Measurements from ENCODE around the gene AHCYL1. TPM values are rescaled to one million over a fixed set of nuclear protein-coding genes. Genes with fewer than 3 reads are reported as not detected.

AHCYL1 gene
- total and polyA plus RNA-seq, 2 donors from 2014 or later: 103 to 125 TPM

DNA sequence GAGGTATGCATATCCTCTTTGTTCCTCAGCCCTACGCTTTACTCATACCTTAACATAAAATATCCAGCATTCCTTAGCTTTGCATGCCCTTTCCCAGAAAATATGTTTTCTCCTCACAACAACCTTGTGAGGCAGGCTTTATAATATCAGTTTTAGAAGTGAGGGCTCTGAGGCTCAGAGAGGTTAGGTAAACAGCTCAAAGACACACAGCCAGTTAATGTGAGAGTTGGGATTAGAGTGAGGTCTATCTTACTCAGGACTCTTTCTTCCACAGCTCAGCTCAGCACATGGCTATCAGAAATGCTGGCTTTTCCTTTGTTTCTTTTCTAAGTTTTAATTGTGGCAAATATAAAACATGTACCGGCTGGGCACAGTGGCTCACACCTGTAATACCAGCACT is 46.0 kb upstream of the AHCYL1 start:
- DNase-seq (no peak), FAIRE-seq (no peak)
- no peaks in the 10 kb centered on the region for H3K36me3 ChIP-seq (ENCODE audit: control insufficient read depth in 2 of 3, insufficient read depth in 3 of 3, low read length in 3 of 3)
- TF ChIP-seq, protein P1, sequence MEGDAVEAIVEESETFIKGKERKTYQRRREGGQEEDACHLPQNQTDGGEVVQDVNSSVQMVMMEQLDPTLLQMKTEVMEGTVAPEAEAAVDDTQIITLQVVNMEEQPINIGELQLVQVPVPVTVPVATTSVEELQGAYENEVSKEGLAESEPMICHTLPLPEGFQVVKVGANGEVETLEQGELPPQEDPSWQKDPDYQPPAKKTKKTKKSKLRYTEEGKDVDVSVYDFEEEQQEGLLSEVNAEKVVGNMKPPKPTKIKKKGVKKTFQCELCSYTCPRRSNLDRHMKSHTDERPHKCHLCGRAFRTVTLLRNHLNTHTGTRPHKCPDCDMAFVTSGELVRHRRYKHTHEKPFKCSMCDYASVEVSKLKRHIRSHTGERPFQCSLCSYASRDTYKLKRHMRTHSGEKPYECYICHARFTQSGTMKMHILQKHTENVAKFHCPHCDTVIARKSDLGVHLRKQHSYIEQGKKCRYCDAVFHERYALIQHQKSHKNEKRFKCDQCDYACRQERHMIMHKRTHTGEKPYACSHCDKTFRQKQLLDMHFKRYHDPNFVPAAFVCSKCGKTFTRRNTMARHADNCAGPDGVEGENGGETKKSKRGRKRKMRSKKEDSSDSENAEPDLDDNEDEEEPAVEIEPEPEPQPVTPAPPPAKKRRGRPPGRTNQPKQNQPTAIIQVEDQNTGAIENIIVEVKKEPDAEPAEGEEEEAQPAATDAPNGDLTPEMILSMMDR (IDR thresholded peaks at IDR 0.05; ENCODE audit: borderline replicate concordance, extremely low read depth, insufficient read depth): no peak
- H3K27ac ChIP-seq (ENCODE audit: low read depth in 2 of 2, low read length in 2 of 2): no peak overlapping the region
- no peaks in the 10 kb centered on the region for H3K27me3 ChIP-seq (ENCODE audit: control insufficient read depth, insufficient read depth, low read length)
- H3K4me3 ChIP-seq (ENCODE audit: low read length in 3 of 3): no peak overlapping the region
- no peak overlapping the region for H3K9ac ChIP-seq (ENCODE audit: low read length in 3 of 3)
- peaks cover 0 to 20% (median 18%) of the 10 kb centered on the region in 3 donors for H3K4me1 ChIP-seq (ENCODE audit: control insufficient read depth in 2 of 3, insufficient read depth in 2 of 3, low read depth in 1 of 3, low read length in 3 of 3)
- intact Hi-C loops (cut with DNase I): no loop called here
- H3K9me3 ChIP-seq (ENCODE audit: control insufficient read depth in 2 of 3, insufficient read depth in 1 of 3, low read length in 3 of 3): peaks cover 0 to 5% (median 0%) of the 10 kb centered on the region in 3 donors

DNA sequence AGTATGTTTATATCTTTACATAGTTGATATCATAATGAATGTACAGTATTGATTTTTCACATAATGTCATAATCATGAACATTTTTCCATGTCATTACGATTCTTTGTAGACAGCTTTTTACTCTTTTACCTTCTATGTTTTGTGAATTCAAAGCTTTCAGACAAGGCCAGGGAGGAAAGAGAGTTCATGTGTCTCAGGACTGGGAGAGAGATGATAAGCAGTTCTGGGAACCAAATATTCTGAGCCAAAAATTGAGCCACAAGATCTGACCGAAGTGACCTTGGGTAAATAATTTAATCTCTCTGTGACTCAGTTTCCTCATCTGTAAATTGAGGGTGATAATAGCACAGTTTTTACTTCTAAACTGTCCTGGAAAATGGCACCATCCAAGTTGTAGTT is 42.1 kb upstream of the AHCYL1 start:
- H3K27ac ChIP-seq (ENCODE audit: low read depth in 2 of 2, low read length in 2 of 2): no peak overlapping the region
- no peak overlapping the region for H3K4me3 ChIP-seq (ENCODE audit: low read length in 3 of 3)
- no peaks in the 10 kb centered on the region for H3K36me3 ChIP-seq (ENCODE audit: control insufficient read depth in 2 of 3, insufficient read depth in 3 of 3, low read length in 3 of 3)
- TF ChIP-seq, protein P1 (IDR thresholded peaks at IDR 0.05; ENCODE audit: borderline replicate concordance, extremely low read depth, insufficient read depth): no peak
- H3K27me3 ChIP-seq (ENCODE audit: control insufficient read depth, insufficient read depth, low read length): no peaks in the 10 kb centered on the region
- H3K9me3 ChIP-seq (ENCODE audit: control insufficient read depth in 2 of 3, insufficient read depth in 1 of 3, low read length in 3 of 3): no peaks in the 10 kb centered on the region
- no peaks in the 10 kb centered on the region for H3K4me1 ChIP-seq (ENCODE audit: control insufficient read depth in 2 of 3, insufficient read depth in 2 of 3, low read depth in 1 of 3, low read length in 3 of 3)
- no peak overlapping the region for H3K9ac ChIP-seq (ENCODE audit: low read length in 3 of 3)
- FAIRE-seq (no peak), DNase-seq (no peak)
- intact Hi-C loops (cut with DNase I): no loop called here

DNA sequence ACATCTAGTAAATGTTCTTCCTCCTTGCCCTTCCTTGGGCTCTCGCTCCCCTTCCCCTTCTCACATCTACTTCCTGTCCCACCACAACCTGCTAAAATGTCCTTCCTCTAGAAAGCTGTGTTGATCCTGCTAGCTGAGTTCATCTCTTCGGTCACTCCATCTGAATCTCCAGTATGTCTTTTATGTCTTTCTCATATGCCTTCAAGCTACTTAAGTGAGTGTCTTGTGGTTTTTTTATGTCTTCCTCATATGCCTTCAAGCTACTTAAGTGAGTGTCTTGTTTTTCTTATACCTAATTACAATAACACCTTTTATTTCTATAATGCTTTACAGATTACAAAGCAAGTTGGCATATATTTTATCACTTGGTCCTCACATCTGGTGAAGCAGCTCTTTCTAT is 40.0 kb upstream of the AHCYL1 start:
- no peaks in the 10 kb centered on the region for H3K36me3 ChIP-seq (ENCODE audit: control insufficient read depth in 2 of 3, insufficient read depth in 3 of 3, low read length in 3 of 3)
- no peak overlapping the region for H3K9ac ChIP-seq (ENCODE audit: low read length in 3 of 3)
- no peaks in the 10 kb centered on the region for H3K27me3 ChIP-seq (ENCODE audit: control insufficient read depth, insufficient read depth, low read length)
- DNase-seq: no peak
- no peaks in the 10 kb centered on the region for H3K9me3 ChIP-seq (ENCODE audit: control insufficient read depth in 2 of 3, insufficient read depth in 1 of 3, low read length in 3 of 3)
- no peak overlapping the region for H3K27ac ChIP-seq (ENCODE audit: low read depth in 2 of 2, low read length in 2 of 2)
- no peak overlapping the region for H3K4me3 ChIP-seq (ENCODE audit: low read length in 3 of 3)
- intact Hi-C loops (cut with DNase I): no loop called here
- FAIRE-seq: no peak
- H3K4me1 ChIP-seq (ENCODE audit: control insufficient read depth in 2 of 3, insufficient read depth in 2 of 3, low read depth in 1 of 3, low read length in 3 of 3): peaks cover 0 to 6% (median 0%) of the 10 kb centered on the region in 3 donors
- TF ChIP-seq, protein P1 (IDR thresholded peaks at IDR 0.05; ENCODE audit: borderline replicate concordance, extremely low read depth, insufficient read depth): no peak

DNA sequence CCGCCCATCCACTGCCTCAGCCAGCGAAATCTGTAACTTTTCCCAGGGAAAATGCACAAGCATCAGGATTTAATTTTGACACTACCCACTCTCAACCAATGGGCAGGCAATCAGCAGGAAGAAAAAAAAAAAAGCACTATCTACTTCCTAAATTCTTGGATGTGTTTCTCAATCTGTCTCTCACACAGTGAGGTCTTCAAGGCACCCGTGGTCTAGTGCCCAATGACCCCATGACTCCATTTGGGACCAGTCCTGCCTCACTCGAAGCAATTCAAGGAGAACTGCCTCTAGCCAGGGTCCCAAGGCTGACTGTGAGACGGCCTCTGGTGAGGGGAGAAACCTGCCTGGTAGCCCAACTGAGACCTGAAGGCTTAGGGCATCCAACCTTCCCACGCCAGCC is 38.1 kb upstream of the AHCYL1 start:
- DNase-seq: no peak
- H3K9ac ChIP-seq (ENCODE audit: low read length in 3 of 3): no peak overlapping the region
- H3K4me1 ChIP-seq (ENCODE audit: control insufficient read depth in 2 of 3, insufficient read depth in 2 of 3, low read depth in 1 of 3, low read length in 3 of 3): peaks cover 0 to 6% (median 0%) of the 10 kb centered on the region in 3 donors
- no peaks in the 10 kb centered on the region for H3K36me3 ChIP-seq (ENCODE audit: control insufficient read depth in 2 of 3, insufficient read depth in 3 of 3, low read length in 3 of 3)
- intact Hi-C loops (cut with DNase I): no loop called here
- no peaks in the 10 kb centered on the region for H3K9me3 ChIP-seq (ENCODE audit: control insufficient read depth in 2 of 3, insufficient read depth in 1 of 3, low read length in 3 of 3)
- H3K4me3 ChIP-seq (ENCODE audit: low read length in 3 of 3): no peak overlapping the region
- no peak for FAIRE-seq
- no peak overlapping the region for H3K27ac ChIP-seq (ENCODE audit: low read depth in 2 of 2, low read length in 2 of 2)
- TF ChIP-seq, protein P1 (IDR thresholded peaks at IDR 0.05; ENCODE audit: borderline replicate concordance, extremely low read depth, insufficient read depth): no peak
- no peaks in the 10 kb centered on the region for H3K27me3 ChIP-seq (ENCODE audit: control insufficient read depth, insufficient read depth, low read length)

Data from kidney (tissue), 14 donors.